GM18505 (cell line): ENCODE data around the gene DTYMK.

ENCODE experiments used
- ATAC-seq: cut with Tn5 transposase; IDR thresholded peaks from one replicate; pipeline ENCODE4 v1.9.1; 2021; ENCODE audit not compliant: unreplicated experiment
- POLR2A ChIP-seq: IDR thresholded peaks from 4 replicates; pipeline ENCODE4 v1.6.1; 2011; ENCODE audit warnings: borderline replicate concordance; ENCODE audit not compliant: insufficient read depth, insufficient read length; ENCODE audit errors: extremely low read depth

DTYMK gene

DNA sequence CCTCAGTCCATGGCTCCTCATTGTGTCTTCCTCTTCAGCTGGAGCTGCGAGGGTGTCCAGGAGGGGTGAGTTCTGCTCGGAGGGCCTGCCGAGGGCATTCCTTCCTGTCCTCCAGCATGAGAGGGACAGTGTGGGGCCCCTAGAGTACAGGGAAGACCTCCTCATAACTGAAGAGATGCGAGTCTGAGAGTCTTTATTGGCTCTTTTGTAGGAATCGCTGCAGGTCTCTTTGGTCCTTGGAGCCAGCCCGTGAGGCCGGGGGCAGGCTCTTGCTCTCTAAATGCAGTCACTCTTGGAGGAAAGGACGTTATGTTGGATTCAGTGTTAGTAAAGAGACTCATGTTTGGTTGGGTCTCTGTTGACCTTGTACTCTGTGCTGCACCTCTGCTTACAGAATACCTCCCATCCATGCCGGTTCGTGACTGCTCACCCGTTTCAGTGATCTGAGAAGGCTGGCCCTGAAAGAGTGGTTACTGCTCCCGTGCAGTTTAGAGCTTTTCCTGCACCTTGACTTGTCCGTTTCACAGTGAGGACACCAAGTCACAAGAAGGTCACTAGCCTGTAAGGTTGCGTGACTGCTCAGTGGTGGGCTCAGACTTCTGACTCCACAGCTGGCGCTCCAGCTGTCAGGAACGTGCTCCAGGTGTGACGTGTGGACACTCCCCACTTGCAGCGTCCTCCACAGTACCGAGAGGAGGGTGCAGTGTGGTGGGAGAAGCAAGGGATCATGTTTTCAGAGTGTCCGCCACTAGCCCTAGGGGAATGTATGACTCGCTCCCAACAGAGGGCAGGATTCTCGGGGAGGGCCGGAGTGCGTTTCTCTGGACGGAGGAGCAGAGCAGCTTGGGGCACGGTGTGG, 41.3 kb downstream of the DTYMK start:
- no peak for ATAC-seq
- TF ChIP-seq POLR2A, result no peak

- no peak for TF ChIP-seq POLR2A
- no peak for ATAC-seq
Measured at GRCh38 chr2:241641631-241642030, 45.0 kb downstream of the DTYMK start.

GRCh38 chr2:241640165-241640795, 46.3 kb downstream of the DTYMK start:
- ATAC-seq, result no peak
- TF ChIP-seq POLR2A, result no peak

DNA sequence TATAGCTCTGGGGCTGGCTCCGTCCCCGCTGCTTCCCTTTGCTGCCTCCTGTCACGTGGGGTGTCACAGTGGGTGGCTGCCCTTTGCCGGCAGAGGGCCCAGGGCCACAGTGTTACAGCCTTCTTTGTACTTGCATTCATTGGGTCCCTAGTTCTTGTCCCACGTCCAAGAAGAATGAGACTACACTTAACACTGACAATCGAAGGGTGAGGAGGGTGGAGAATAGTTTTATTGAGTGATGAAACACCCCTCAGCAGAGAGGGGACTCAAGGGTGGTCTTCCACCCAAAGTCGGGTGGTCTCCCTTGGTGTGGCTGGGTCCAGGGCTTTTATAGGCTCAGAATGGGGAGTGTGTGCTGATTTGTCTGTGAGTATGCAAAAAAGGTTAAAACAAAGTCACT, 47.2 kb downstream of the DTYMK start:
- TF ChIP-seq POLR2A, result no peak
- no peak for ATAC-seq

DNA sequence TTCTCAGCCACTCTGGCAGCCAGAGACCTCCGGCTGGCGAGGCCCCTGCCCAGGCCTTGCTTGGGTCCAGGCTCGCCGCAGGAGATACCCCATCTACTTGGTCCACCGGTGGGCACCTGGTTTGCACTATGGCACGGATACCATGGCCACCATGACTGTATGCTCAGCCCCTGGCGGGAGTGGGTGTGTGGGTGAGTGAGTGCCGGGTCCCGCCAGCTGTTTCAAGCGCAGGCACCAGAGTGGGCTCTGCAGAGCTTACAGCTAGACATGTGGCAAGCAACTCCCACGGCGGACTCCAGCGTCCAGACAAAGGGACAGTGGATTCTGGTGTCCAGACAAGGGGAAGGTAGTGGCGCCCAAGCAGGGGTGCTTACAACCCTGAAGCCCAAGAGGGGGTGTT, 47.7 kb downstream of the DTYMK start:
- no peak for TF ChIP-seq POLR2A
- ATAC-seq, result no peak

DNA sequence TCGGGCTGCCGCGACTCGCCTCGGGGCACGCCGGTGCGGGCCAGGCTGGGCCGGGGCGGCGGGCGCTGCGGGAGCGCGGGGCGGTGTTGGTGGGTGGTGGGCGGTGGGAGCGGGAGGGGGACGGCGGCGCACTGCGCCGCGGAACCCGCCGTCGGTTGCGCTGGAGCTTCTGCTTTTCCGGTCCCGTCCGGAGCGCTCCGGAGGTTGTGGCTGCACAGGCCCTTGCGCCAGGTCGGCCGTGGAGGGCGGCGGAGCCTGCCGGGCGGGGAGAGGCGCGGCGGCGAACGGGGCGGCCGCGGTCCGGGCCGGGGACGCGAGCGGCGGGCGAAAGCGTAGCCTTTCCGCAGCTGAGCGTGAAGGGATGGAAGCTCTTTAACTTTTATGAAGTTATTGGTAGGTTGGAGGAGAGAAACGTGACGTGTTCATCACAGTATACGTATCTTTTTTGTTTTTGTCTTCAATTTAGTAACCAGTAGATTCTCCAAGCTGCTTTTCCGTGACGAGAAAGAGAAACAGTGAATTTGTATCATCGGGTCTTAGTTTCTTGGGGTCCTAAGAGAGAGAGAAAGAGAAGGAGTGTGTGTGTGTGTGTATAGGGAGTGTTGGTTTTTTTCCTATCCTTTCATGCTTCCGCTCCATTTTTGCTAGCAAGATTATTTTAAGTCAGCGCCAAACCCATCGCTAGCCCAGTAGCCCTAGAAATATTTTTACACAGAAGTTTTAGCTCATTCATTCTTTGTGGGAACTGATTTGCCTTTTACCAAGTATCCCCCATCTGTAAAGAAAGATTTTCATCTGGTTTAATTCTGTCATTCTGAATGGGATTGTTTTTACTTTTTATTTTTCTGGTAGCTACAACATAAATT, 48.6 kb downstream of the DTYMK start:
- peak; percentile 23 for ATAC-seq
- TF ChIP-seq POLR2A, result no peak

GRCh38 chr2:241637018-241637794, 49.4 kb downstream of the DTYMK start, which contains the start of the genes ATG4B and THAP4:
Gene ATG4B, plus strand, starts transcription at chr2:241637693. Its CDS starts 22 bp downstream, at chr2:241637715.
Gene THAP4, minus strand, starts transcription at chr2:241637158. Its CDS starts 141 bp downstream, at chr2:241637017.
- TF ChIP-seq POLR2A, result peak; percentile 89
- peak; percentile 55 for ATAC-seq

DNA sequence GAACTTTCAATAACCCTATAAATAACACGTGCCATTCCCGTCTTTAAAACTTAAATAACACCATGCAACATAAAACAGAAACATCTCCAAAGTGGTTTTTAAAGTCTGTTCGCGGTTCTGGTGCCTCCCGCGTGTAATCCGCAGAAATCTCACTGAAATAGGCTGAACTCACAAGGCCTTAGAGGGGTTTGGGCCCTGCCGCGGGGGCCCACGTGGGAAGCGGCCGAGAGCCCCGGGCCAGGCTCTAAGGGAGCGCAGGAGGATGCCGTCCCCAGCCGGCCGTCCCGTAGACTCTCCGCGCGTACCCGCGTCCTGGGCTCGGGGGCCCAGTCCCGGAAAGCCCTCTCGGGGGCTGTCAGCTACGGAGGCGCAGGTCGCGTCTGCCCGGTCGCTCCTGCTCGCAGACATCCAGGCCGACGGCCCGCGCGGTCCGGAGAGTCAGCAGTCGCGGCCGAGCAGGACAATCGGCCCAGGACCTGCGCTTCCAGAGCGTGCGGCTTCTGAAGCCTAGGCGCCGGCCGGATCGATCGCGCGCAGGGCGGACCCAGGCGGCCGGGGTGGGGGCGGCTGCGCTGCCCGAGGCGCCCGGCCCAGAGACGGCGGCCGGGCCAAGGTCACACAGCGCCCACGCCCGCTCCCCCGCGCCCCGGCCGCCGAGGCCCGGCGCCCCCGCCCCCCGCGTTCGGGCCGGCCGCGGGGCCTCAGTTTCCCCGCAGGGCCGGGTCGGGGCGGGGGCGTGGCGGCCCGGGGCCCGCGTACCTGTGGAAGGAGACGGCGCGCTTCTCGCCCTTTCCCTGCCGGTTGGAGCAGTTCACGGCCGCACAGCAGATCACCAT, 50.2 kb downstream of the DTYMK start:
- ATAC-seq, result peak; percentile 28
- TF ChIP-seq POLR2A, result no peak

- ATAC-seq, result no peak
- no peak for TF ChIP-seq POLR2A
Measured at GRCh38 chr2:241635756-241636155, 50.9 kb downstream of the DTYMK start.

DNA sequence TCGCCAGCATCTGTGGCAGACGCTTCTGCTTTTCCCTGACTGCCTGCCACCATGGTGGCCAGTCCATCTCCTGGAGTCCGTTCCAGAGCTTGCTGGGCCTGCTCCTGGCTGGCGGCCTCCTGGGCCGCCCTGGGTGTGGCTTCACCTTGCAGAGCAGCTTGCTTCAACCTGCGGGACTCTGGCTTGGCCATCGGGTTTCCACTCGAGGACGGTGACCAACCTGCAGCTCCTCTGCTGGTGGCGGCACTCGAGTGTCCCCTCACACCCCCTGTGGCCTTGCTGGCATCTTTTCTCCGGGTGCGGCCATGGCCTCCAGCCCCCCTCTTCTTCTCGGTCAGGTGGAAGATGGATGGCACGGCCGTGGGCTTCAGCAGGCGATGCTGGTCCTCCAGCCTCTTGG, 53.1 kb downstream of the DTYMK start:
- ATAC-seq, result no peak

DNA sequence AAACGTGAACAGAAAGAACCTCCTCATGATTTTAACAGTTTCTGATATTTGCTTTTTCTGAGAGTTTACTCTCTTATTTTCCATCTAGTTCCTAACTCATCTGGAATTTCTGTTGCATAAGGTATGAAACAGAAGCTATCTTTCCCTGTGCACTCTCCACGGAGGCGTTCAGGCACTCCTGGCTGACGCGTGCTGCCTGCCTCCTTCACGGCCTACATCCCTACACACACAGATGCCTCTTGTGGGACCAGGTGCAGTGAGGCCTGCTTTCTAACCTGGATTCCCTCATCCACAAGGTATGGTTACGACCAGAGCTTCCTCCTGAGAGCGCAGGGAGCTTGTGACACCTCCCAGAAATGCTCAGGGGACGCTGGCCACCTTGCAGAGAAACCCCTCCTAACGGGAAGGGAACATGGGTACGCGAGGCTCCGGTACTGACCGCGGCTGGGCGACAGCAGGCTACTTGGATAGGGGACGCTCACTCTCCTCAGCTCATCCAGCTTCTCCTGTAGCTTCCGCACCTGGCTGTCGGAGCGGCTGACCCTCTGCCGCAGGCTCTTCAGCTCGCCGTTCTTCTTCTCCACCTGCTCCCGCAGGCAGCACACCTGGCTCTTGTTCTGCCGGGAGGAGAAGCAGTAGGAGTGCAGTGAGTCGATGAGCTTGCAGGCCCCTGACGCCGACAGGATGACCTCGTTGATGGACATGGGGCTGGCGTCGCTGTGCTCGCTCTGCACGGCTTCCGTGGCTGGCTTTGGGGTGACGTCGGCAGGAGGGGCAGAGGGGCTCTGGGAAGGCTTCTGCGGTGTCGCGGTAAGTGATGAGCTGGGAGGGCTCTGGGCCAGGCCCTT, 53.9 kb downstream of the DTYMK start:
- no peak for TF ChIP-seq POLR2A
- ATAC-seq, result no peak

More for the DNA sequence above, 53.1 kb downstream of the DTYMK start:
- TF ChIP-seq POLR2A, result no peak
